ENCODE measurements around the gene TRIM29. TPM values are rescaled to one million over a fixed set of nuclear protein-coding genes. Genes with fewer than 3 reads are reported as not detected.

Gene TRIM29
- total RNA-seq, 4 donors from 2014 or later, result 4.6 to 7.6 (median 6.1) TPM

GRCh38 chr11:120115272-120116000 is 22.5 kb downstream of the TRIM29 start:
- H3K27ac ChIP-seq, result no peak overlapping the region
- no peak for DNase-seq
- H3K9me3 ChIP-seq, result no peaks in the 10 kb centered on the region
- no peaks in the 10 kb centered on the region for H3K36me3 ChIP-seq
- intact Hi-C loops (cut with DNase I; ENCODE audit: low total_unique reads), result no loop called here
- no peaks in the 10 kb centered on the region for H3K27me3 ChIP-seq
- H3K4me1 ChIP-seq, result no peaks in the 10 kb centered on the region
- TF ChIP-seq POLR2A (IDR thresholded peaks at IDR 0.05) (no peak), CTCF (IDR thresholded peaks at IDR 0.05) (no peak)
- H3K4me3 ChIP-seq, result no peak overlapping the region

GRCh38 chr11:120112174-120112796 is 25.6 kb downstream of the TRIM29 start:
- no peaks in the 10 kb centered on the region for H3K9me3 ChIP-seq
- TF ChIP-seq CTCF (IDR thresholded peaks at IDR 0.05) (no peak), POLR2A (IDR thresholded peaks at IDR 0.05) (no peak)
- intact Hi-C loops (cut with DNase I; ENCODE audit: low total_unique reads), result no loop called here
- no peak overlapping the region for H3K27ac ChIP-seq
- H3K4me3 ChIP-seq, result no peak overlapping the region
- H3K36me3 ChIP-seq, result no peaks in the 10 kb centered on the region
- H3K27me3 ChIP-seq, result no peaks in the 10 kb centered on the region
- no peaks in the 10 kb centered on the region for H3K4me1 ChIP-seq
- no peak for DNase-seq

GRCh38 chr11:120109531-120109930 is 28.4 kb downstream of the TRIM29 start:
- intact Hi-C loops (cut with DNase I; ENCODE audit: low total_unique reads), result loop anchor here (10.0 kb wide), 1 partner anchor 445 kb away; no protein-coding TSS in a partner anchor

GRCh38 chr11:120108785-120109168 is 29.1 kb downstream of the TRIM29 start:
- Histone ChIP-seq H3K27me3 (no peaks in the 10 kb centered on the region), H3K4me1 (no peaks in the 10 kb centered on the region), H3K9me3 (no peaks in the 10 kb centered on the region), H3K4me3 (no peak overlapping the region), H3K36me3 (no peaks in the 10 kb centered on the region), H3K27ac (no peak overlapping the region)
- no peak for TF ChIP-seq POLR2A (IDR thresholded peaks at IDR 0.05)
- no peak for TF ChIP-seq CTCF (IDR thresholded peaks at IDR 0.05)
- DNase-seq, result no peak
- intact Hi-C loops (cut with DNase I; ENCODE audit: low total_unique reads), result loop anchor here (10.0 kb wide), 1 partner anchor 444 kb away; no protein-coding TSS in a partner anchor

More at GRCh38 chr11:120109531-120109930, 28.4 kb downstream of the TRIM29 start:
- no peak for TF ChIP-seq CTCF (IDR thresholded peaks at IDR 0.05)
- no peak for TF ChIP-seq POLR2A (IDR thresholded peaks at IDR 0.05)
- H3K4me3 ChIP-seq, result no peak overlapping the region
- DNase-seq, result no peak
- no peak overlapping the region for H3K27ac ChIP-seq
- no peaks in the 10 kb centered on the region for H3K9me3 ChIP-seq
- no peaks in the 10 kb centered on the region for H3K36me3 ChIP-seq
- no peaks in the 10 kb centered on the region for H3K27me3 ChIP-seq
- no peaks in the 10 kb centered on the region for H3K4me1 ChIP-seq

GRCh38 chr11:120108154-120108784 is 29.6 kb downstream of the TRIM29 start:
- no peaks in the 10 kb centered on the region for H3K36me3 ChIP-seq
- intact Hi-C loops (cut with DNase I; ENCODE audit: low total_unique reads), result loop anchor here (10.0 kb wide), 1 partner anchor 443 kb away; no protein-coding TSS in a partner anchor
- no peaks in the 10 kb centered on the region for H3K9me3 ChIP-seq
- TF ChIP-seq POLR2A (IDR thresholded peaks at IDR 0.05) (peak in 1 of 2 donors; percentile 12), CTCF (IDR thresholded peaks at IDR 0.05) (peak; percentile 97 to 100 (median 98))
- no peaks in the 10 kb centered on the region for H3K27me3 ChIP-seq
- no peak overlapping the region for H3K27ac ChIP-seq
- DNase-seq, result peak; percentile 44 to 73
- no peak overlapping the region for H3K4me3 ChIP-seq
- no peaks in the 10 kb centered on the region for H3K4me1 ChIP-seq
